MM.1S (cell line): Measurements from ENCODE around the gene PRKCE.

ENCODE experiments used
- DNase-seq: peaks from one replicate; pipeline ENCODE4 v3.0.0-alpha.2; 2015
- H2AFZ ChIP-seq: fragments of 300-600 bp; sonication (generic); 2 replicates; pipeline ENCODE4 v1.6.0; 2016; ENCODE audit warnings: antibody characterized with exemption, low read length
- H3F3A ChIP-seq: fragments of 300-600 bp; sonication (generic); 2 replicates; pipeline ENCODE4 v1.6.1; 2016; ENCODE audit warnings: mild to moderate bottlenecking, antibody characterized with exemption, low read length, moderate library complexity, mixed read lengths; ENCODE audit not compliant: insufficient read depth
- H3K27ac ChIP-seq: fragments of 300-600 bp; sonication (generic); 2 replicates; pipeline ENCODE4 v1.5.1; 2016; ENCODE audit warnings: mild to moderate bottlenecking, low read length
- H3K27me3 ChIP-seq: fragments of 300-600 bp; sonication (generic); replicated peaks from 2 replicates; pipeline ENCODE4 v1.6.0; 2016; ENCODE audit warnings: low read length; ENCODE audit not compliant: insufficient read depth
- H3K36me3 ChIP-seq: fragments of 300-600 bp; sonication (generic); replicated peaks from 2 replicates; pipeline ENCODE4 v1.6.1; 2016; ENCODE audit warnings: mild to moderate bottlenecking, low read length, mixed read lengths; ENCODE audit not compliant: insufficient read depth
- H3K4me1 ChIP-seq: fragments of 300-600 bp; sonication (generic); 2 replicates; pipeline ENCODE4 v1.6.1; 2016; ENCODE audit warnings: low read length, mixed read lengths
- H3K4me2 ChIP-seq: fragments of 300-600 bp; sonication (generic); 2 replicates; pipeline ENCODE4 v1.6.0; 2016; ENCODE audit warnings: low read depth, low read length
- H3K4me3 ChIP-seq: fragments of 300-600 bp; sonication (generic); 2 replicates; pipeline ENCODE4 v1.5.1; 2016; ENCODE audit warnings: low read length, mixed read lengths
- H3K79me2 ChIP-seq: fragments of 300-600 bp; sonication (generic); 2 replicates; pipeline ENCODE4 v1.6.1; 2016; ENCODE audit warnings: mixed run types, low read length, mixed read lengths
- H3K9ac ChIP-seq: fragments of 300-600 bp; sonication (generic); 2 replicates; pipeline ENCODE4 v1.6.1; 2016; ENCODE audit warnings: low read length, mixed read lengths
- H3K9me2 ChIP-seq: fragments of 300-600 bp; sonication (generic); replicated peaks from 2 replicates; pipeline ENCODE4 v1.6.1; 2016; ENCODE audit warnings: mild to moderate bottlenecking, low read length, mixed read lengths; ENCODE audit not compliant: insufficient read depth
- H3K9me3 ChIP-seq: fragments of 300-600 bp; sonication (generic); replicated peaks from 2 replicates; pipeline ENCODE4 v1.6.1; 2016; ENCODE audit warnings: mild to moderate bottlenecking, low read length, mixed read lengths; ENCODE audit not compliant: insufficient read depth
- H4K20me1 ChIP-seq: fragments of 300-600 bp; sonication (generic); 2 replicates; pipeline ENCODE4 v1.6.1; 2016; ENCODE audit warnings: mild to moderate bottlenecking, low read length, moderate library complexity, mixed read lengths; ENCODE audit not compliant: insufficient read depth
- CTCF ChIP-seq: fragments of 300-600 bp; sonication (generic); IDR thresholded peaks from 2 replicates; pipeline ENCODE4 v1.5.1; 2016; ENCODE audit warnings: antibody characterized with exemption, low read length, mixed read lengths
- EZH2 ChIP-seq: fragments of 300-600 bp; sonication (generic); optimal IDR thresholded peaks from 2 replicates; pipeline ENCODE3; 2017; ENCODE audit warnings: low read depth, mild to moderate bottlenecking, antibody characterized with exemption, low read length, mixed read lengths
- EZH2phosphoT487 ChIP-seq: fragments of 300-600 bp; sonication (generic); IDR thresholded peaks from 2 replicates; pipeline ENCODE4 v1.6.1; 2018; ENCODE audit warnings: antibody characterized with exemption, low read length

PRKCE gene

GRCh38 chr2:45652090-45653031, 886 bp downstream of the PRKCE start:
- Histone ChIP-seq H3K9me2 (no peaks in the 10 kb centered on the region), H3K79me2 (peaks cover 45% of the 10 kb centered on the region), H4K20me1 (no peaks in the 10 kb centered on the region), H3K36me3 (no peaks in the 10 kb centered on the region), H3K4me1 (peaks cover 11% of the 10 kb centered on the region; the same call in 1 of the 2 replicates), H3K27ac (no peak overlapping the region), H3K9ac (peak overlapping the region; percentile 80; the same call in 1 of the 2 replicates), H3K4me3 (peak overlapping the region; percentile 92), H3K4me2 (peak overlapping the region; percentile 78), H3K27me3 (no peaks in the 10 kb centered on the region), H3K9me3 (no peaks in the 10 kb centered on the region), H3F3A (peaks cover 10% of the 10 kb centered on the region; the same call in 1 of the 2 replicates), H2AFZ (peak overlapping the region; percentile 87; the same call in 1 of the 2 replicates)
- TF ChIP-seq EZH2phosphoT487 (no peak), EZH2 (no peak), CTCF (no peak)
- DNase-seq = no peak

- TF ChIP-seq CTCF = no peak
- TF ChIP-seq EZH2phosphoT487 = no peak
- no peak for TF ChIP-seq EZH2
- Histone ChIP-seq H3K27ac (no peak overlapping the region), H3K27me3 (no peaks in the 10 kb centered on the region), H3K9me2 (no peaks in the 10 kb centered on the region), H3K9me3 (no peaks in the 10 kb centered on the region), H3K4me1 (peaks cover 11% of the 10 kb centered on the region; the same call in 1 of the 2 replicates), H4K20me1 (no peaks in the 10 kb centered on the region), H3F3A (peaks cover 10% of the 10 kb centered on the region; the same call in 1 of the 2 replicates), H3K4me2 (peak overlapping the region; percentile 78), H3K9ac (no peak overlapping the region), H3K79me2 (peaks cover 53% of the 10 kb centered on the region), H2AFZ (no peak overlapping the region), H3K4me3 (peak overlapping the region; percentile 92; the same call in 1 of the 2 replicates), H3K36me3 (no peaks in the 10 kb centered on the region)
- no peak for DNase-seq
These were observed 1.8 kb downstream of the PRKCE start for GRCh38 chr2:45653122-45653913.

GRCh38 chr2:45654250-45654649, 2.8 kb downstream of the PRKCE start:
- H3K9me3 ChIP-seq = no peaks in the 10 kb centered on the region
- no peak overlapping the region for H3K9ac ChIP-seq
- no peak overlapping the region for H3K27ac ChIP-seq
- no peak overlapping the region for H3K4me2 ChIP-seq
- no peaks in the 10 kb centered on the region for H3K9me2 ChIP-seq
- H3K27me3 ChIP-seq = no peaks in the 10 kb centered on the region
- peaks cover 11% of the 10 kb centered on the region; the same call in 1 of the 2 replicates for H3K4me1 ChIP-seq
- H3K79me2 ChIP-seq = peaks cover 57% of the 10 kb centered on the region
- H2AFZ ChIP-seq = no peak overlapping the region
- TF ChIP-seq EZH2 (no peak), CTCF (no peak), EZH2phosphoT487 (no peak)
- H3K36me3 ChIP-seq = no peaks in the 10 kb centered on the region
- DNase-seq = no peak
- H4K20me1 ChIP-seq = no peaks in the 10 kb centered on the region
- no peak overlapping the region for H3K4me3 ChIP-seq
- H3F3A ChIP-seq = peaks cover 10% of the 10 kb centered on the region; the same call in 1 of the 2 replicates
